Measurements from ENCODE around the gene HNRNPL.
A peak's percentile ranks its signal among the peaks of the same experiment; 100 is the strongest.
"Not testable (repeated sequence)": the region's sequence is repeated elsewhere in the genome, so short reads cannot be mapped to it uniquely, and the experiment has no call there.

Gene HNRNPL

DNA sequence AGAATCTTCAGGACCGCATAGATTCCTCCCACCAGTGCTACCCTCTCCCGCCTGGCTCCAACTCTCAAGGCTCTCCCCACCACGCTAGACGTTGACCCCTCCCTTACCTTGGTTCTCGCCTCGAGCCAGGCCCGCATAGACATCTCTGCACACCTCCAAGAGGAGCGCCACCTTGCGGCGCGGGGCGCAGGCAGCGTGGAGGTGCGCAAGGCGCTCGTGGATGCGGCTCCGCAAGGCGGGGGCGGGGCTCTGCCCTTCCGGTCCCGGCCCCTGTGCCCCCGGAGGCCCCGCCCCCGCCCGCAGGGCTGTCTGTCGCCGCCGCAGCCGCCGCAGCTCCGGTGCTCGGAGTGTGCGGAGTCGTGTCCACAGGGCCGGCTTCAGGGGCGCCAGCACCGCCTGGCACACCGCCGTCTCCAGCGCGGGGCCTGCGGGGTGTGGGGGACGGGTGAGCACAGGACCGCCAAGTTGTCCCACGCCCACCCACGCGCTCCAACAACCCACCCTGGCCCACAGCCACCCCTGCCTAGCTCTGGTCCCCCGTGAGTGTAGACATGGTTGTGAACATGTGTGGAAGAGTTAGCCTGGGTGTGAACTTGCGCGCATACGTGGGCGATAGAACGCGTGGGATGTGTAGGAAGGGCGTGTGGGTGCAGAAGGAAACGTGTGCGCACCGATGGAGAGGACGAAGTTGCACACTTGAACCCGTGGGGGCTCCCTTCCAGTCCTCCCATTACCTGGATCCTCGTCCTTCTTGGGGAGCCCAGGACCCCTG lies 20.2 kb upstream of the HNRNPL start:
- peak; percentile 71 to 94 (median 78) for DNase-seq

DNA sequence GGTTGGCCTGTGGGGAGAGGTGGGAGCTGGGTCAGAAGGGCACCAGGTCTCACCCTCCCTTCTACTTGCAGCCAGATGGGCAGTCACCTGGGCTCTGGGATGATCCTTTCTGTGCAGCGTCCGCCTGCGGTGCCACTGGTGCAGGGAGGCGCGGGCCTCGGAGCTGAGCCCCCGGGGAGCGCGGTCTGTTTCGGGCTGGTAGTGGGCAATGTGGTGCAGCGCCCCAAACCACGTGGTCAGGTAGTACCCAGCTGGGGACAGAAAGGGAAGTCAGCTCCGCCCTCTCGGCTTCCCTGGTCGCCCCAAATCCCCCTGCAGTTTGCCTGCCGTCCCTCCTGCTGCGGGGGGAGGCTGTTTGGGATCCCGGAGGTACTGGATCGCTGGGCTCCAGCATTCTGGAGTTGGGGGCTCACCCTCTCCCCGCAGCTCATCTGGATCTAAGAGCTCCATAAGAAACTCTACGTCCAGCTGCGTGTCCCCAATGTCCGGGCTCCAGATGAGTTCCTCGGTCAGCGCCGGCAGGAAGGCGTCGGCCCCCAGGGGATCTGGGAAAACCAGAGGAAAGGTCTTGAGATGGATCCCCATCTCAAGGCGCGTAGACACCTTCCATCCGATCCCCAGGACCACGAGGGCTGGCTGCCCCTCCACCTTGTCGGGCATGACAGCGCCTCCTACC lies 19.5 kb upstream of the HNRNPL start:
- peak in 2 of 4 experiments; percentile 25 to 49 for DNase-seq

DNA sequence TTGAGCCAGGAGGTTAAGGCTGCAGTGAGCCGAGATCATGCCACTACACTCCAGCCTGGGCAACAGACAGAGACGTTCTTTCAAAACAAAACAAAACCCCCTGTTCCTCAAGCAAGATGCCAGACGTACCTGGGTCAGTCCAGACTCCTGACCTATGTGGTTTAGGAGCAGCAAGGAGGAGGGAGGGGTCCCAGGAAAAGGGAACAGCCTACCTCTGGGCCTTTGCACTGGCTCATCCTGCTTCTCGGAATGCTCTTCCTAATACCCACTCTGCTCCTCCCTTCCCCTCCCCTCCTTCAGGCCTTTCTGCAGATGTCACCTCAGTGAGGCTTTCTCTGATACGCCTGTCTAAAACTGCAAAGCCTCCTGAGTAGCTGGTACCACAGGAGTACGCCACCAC lies 18.8 kb upstream of the HNRNPL start:
- no peak for DNase-seq

DNA sequence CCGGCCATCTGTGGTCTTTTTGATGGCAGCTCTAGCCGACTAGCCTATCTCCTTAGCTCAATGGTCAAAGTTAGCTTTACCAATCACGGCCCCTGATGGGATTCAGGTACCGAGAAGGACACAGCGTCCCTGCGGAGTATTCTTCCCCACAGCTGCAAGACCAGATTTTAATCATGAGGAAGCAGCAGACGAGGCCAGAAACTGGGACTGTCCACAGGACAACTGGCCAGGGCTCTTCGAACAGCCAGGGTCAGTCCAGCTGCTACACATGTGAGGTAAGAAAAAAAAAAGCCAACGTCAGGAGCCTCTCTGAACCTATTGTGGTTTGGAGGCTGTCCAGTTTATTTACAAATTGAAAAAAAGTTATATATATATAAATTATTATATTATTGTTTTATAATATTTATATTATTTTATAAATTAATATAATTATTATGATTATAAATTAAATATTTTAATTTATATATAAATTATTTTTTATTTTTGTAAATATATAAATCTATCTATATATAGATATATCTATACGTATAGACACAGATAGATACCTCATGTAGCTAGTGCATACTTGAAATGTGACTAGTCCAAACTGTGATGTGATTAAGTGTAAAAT lies 17.5 kb upstream of the HNRNPL start:
- DNase-seq: no peak

DNA sequence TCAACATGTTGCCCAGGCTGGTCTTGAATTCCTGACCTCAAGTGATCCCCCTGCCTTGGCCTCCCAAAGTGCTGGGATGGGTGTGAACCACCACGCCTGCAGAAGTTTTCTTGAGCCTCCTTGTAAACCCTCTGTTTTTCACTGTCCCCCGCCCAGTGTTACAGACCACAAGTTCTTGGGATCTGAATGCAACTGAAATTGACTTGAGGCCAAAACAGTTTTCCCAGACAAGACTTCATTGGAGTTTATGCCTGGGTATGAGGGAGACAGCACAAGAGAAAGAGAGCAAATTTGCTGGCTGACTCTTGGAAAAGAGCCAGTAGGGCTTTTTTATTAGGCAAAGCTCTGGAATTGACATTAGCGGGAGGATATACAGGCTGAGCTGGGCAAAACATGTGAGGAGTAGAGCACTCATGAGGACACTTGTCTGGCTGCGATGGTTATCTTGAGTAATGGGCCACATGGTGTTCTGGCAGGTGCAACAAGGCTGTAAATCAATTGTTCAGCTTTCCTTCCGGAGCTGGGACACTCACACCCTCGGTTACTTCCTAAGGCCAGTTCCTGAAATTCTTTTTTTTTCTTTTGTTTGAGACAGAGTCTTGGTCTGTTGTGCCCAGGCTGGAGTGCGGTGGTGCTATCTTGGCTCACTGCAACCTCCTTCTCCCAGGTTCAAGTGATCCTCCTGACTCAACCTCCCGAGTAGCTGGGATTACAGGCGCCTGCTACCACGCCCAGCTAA lies 12.7 kb upstream of the HNRNPL start:
- peak in 2 of 4 experiments; percentile 26 to 29 for DNase-seq

DNA sequence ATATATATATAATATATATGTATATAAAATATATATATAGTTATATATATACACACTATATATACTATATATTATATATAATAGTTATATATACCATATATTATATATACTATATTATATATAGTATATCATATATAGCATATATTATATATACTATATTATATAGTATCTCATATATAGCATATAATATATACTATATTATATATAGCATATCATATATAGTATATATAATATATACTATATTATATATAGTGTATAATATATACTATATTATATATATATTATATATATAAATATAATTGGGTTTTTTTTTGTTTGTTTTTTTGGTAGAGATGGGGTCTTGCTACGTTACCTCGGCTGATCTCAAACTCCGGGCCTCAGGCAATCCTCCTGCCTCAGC lies 11.6 kb upstream of the HNRNPL start:
- DNase-seq: no peak

DNA sequence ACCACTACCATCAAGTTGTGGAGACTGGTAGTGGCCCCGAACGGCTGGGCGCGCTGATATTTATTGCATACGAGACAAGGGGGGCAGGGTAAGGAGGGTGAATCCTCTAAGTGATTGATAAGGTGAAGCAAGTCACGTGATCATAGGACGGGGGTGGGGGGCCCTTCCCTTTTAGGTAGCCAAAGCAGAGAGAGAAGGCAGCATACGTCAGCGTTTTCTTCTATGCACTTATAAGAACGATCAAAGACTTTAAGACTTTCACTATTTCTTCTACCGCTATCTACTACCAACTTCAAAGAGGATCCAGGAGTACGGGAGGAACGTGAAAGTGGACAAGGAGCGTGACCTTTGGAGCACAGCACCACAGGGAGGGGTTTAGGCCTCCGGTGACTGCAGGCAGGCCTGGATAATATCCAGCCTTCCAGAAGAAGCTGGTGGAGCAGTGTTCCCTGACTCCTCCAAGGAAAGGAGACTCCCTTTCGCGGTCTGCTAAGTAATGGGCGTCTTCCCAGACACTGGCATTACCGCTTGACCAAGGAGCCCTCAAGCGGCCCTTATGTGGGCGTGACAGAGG lies 9.9 kb upstream of the HNRNPL start:
- not testable (repeated sequence) for DNase-seq

DNA sequence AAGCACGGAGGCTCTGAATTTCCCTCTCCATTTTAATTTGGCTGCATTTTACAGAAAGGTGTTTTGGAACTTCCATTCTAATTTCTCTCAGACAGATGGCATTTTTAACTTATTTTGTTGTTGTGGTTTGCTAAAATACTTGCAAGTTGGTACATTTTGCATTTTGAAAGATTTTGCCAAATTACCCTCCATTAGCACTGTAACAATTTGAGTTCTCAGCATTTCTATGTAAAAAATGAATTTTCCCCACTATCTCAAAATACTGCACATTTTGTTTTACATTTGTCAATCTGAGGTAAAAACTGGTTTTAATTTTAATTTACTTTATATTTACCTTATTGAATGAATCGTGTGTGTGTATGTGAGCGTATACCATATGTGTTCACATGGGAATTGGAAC lies 7.0 kb upstream of the HNRNPL start:
- DNase-seq: no peak

DNA sequence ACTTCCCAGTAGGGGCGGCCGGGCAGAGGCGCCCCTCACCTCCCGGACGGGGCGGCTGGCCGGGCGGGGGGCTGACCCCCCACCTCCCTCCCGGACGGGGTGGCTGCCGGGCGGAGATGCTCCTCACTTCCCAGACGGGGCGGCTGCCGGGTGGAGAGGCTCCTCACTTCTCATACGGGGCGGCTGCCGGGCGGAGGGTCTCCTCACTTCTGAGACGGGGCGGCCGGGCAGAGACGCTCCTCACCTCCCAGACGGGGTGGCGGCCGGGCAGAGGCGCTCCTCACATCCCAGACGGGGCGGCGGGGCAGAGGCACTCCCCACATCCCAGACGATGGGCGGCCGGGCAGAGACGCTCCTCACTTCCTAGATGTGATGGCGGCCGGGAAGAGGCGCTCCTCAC lies 6.0 kb upstream of the HNRNPL start:
- not testable (repeated sequence) for DNase-seq

DNA sequence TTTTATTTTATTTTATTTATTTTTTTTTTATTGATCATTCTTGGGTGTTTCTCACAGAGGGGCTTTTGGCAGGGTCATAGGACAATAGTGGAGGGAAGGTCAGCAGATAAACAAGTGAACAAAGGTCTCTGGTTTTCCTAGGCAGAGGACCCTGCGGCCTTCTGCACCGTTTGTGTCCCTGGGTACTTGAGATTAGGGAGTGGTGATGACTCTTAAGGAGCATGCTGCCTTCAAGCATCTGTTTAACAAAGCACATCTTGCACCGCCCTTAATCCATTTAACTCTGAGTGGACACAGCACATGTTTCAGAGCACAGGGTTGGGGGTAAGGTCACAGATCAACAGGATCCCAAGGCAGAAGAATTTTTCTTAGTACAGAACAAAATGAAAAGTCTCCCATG lies 5.2 kb upstream of the HNRNPL start:
- DNase-seq: not testable (repeated sequence)

DNA sequence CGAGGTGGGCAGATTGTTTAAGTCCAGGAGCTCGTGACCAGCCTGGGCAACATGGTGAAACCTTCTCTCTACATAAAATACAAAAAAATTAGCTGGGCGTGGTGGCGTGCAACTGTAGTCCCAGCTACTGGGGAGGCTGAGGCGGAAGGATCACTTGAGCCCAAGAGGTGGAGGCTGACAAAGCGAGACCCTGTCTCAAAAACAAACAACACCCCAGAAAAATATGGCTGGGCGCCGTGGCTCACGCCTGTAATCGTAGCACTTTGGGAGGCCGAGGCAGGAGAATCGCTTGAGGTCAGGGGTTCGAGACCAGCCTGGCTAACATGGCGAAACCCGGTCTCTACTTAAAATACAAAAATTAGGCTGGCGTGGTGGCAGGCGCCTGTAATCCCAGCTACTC lies 3.4 kb upstream of the HNRNPL start:
- no peak for DNase-seq

DNA sequence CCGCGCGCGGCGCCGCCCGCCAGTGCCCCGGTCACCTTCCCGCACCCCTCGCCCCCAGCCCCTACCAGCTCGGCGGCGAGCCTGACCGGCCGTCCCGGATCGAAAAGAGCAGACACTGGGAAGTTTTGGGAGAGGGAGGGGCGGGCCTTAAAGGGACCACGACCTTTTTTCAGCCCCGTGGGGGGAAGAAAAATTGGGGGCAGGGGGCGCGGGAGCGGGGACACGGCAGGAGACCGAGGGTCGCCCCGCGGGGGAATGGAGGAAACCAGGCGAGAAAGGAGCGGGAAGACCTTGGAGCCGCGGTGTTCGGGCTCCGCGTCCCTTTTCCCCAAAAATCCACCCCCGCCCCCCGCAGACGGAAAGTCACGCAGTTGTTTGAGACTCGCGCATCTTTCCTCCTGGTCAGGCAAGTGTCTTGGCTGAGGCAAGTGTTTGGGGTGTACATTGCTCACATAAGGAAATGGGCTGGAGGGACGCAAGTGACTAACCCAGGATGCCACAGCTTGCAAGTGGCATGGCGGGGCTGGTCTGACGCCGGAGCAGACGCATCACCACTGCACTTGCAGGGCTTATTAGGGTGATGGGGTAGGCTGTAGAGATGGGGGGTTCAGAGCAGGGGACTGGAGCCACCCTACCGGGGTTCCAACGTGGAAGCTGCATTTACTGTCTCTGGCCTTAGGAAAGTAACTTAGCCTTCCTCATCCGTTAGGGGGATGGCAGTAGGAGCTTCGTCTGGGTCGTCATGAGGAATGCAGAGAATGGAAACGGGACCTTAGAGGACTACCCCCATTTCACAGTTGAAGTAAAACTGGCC lies 2.7 kb upstream of the HNRNPL start:
- peak; percentile 73 to 85 (median 80) for DNase-seq

DNA sequence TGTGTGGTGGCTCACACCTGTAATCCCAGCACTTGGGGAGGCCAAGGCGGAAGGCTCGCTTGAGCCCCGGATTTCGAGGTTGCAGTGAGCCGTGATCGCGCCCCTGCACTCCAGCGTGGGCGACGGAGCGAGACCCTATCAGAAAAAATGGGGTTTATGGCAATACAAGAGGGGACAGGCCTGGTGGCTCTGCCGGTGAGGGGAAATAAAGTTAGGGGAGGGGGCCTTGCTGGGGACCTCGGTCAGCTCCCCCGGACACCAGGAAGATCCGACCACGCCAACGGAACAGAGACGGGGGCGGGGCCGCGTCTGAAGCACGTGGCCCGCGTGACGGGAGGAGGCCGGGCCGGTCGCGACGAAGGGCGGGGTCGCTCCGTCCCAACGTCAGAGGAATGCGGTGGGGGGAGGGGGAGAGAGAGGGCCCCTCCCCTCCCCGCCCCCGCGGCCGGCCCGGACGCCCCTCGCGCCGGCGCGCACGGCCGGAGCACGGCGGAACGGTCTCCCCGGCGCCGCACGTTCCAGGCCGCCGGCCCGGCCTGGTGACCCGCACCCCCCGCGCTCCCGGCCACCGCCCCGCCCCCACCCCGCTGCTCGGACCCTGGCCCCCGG lies 1.9 kb upstream of the HNRNPL start:
- peak; percentile 97 to 100 (median 98) for DNase-seq

DNA sequence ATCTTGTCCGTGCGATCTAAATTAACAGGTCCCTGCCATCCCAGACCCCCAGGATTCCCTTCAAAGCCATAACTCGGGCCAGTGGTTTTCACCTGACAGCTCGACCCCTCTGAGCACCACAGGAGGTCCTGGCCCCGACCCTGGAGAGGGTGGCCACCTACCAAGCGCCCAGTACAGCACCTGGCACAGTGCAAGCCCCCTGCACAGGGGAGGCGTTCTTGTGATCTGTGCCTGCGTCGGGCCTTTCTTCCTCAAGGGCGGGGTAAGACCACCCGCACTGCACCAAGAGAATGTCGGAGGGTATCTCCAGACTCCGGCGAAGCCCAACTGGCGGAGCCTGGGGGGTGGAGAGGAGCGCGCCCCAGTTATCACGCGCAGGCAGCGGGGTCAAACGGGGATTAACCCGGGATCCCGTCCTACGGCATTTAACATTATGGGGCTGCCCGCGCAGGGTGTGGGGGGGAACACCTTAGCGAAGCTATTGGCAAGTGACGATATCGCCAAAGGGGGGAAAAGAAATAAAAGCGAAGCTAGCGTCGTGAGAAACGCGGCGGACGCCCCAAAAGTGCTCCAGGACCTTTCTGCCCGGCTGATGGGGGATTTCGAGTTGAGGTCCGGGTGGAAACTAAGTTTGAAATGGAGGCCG lies 1.3 kb upstream of the HNRNPL start:
- DNase-seq: peak; percentile 42 to 58 (median 44)

DNA sequence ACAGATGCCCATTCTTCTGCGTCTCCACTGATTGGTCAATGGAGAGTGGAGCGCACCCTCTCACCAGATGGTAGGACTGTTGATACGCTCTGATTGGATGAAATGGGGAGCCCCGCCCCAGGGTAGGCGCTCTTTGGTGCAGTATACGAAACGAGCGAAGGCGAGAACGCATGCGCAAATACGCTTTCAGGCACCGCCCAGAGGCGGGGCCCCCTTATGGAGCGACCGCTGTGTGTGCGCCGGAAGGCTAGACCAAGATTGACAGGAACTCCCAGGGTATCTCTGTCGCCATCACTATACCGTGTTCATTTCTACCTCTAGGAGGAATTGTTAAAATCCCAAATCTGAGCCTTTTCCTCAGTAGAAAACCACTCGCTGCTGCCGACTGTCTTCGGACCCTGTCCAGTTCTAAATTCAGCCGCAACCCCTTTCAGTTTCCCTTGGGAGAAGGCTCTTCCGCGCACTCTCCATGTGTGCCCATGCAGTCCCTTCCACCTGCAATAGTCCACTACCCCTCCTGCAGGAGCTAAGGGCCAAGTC lies 720 bp upstream of the HNRNPL start:
- peak in 1 of 4 experiments; percentile 99 for DNase-seq

DNA sequence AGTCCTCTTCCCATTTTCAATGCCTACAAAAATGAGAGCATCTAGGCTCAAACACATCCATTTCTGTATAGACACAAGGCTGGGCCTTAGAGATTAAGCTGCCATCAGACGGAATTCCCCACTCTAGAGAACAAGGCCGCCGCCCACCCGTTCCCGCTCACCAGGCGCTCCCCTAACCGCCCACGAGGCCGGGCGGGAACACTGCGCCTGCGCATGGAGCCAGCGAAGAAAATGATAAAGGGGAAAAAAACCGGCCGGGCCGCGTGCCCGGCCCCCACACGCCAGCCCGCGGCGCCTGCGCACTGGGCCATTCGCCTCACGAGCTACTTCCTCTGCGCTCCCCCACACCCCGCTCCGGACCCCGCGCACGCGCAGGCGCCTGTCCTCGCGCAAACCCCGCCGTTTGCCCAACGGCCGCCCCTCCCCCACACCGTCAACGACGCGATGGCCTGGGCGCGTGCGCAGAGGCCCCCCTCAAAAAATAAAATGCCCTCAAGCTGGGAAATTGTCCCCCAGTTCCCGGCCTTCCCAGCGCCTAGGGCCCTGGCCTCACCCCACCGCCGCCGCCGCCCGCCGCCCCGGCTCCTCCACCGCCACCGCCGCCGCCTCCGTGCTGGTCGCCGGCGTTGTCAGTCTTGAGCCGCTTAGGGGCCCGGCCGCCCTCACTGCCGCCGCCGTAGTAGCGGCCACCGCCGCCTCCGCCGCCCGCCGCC lies 483 bp downstream of the HNRNPL start:
- peak; percentile 99 to 100 (median 100) for DNase-seq

DNA sequence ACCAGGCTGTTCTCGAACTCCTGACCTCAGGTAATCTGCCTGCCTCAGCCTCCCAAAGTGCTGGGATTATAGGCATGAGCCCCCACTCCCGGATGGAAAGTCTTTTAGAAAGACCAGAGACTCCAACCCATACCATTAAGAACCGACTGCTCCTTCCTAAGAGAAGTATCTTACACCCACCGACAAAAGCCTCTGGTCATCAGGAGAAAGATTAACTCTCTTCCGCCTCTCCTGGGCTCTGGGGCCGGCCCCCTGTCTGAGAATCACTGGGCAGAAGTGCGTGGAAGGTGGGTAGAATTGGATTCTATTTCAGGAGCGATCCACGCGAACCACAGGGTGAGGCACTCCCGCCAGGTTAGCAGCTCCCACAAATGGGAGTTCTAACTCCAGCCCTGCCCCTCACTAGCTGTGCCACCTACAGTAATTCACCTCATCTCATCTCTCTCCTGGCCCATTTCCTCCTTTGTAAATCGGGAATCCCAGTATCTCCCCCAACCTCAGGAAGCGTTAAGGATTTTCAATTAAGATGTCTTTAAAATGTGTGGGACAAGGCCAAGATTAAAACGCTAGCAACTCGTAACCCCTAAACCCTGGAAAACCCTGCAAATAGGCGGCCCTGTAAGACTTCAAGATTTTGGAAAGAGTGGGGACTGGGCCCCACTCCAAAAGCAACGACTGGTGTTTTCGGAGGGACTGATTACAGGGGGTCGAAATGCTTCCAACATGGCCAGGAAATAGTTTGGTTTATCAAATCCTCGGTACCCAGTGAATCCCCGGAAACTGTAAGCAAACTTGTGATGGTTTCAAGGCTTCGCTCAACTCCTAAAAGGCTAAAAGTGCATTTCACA lies 1.3 kb downstream of the HNRNPL start:
- no peak for DNase-seq

DNA sequence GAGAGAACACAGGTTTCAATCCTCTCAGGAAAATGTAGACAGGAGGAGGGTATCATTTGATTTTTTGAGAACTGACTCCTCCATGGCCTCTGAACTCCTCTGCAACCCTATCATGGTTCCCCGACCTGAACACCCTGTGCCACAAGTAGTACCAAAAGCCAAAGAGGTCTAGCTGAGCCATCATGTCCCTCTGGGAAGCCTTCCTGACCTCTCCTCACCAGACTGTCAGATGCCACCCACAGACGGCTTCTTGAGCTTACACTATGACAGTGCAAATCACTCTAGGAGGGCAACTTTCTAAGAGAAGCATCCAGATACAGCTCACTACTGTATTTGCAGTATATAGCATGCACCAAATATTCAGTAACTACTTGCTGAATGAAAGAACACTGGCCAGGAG lies 3.7 kb downstream of the HNRNPL start:
- no peak for DNase-seq

Data from suppressor macrophage (primary cell).